Measurements from ENCODE around the gene CACNA1C.

Gene CACNA1C

DNA sequence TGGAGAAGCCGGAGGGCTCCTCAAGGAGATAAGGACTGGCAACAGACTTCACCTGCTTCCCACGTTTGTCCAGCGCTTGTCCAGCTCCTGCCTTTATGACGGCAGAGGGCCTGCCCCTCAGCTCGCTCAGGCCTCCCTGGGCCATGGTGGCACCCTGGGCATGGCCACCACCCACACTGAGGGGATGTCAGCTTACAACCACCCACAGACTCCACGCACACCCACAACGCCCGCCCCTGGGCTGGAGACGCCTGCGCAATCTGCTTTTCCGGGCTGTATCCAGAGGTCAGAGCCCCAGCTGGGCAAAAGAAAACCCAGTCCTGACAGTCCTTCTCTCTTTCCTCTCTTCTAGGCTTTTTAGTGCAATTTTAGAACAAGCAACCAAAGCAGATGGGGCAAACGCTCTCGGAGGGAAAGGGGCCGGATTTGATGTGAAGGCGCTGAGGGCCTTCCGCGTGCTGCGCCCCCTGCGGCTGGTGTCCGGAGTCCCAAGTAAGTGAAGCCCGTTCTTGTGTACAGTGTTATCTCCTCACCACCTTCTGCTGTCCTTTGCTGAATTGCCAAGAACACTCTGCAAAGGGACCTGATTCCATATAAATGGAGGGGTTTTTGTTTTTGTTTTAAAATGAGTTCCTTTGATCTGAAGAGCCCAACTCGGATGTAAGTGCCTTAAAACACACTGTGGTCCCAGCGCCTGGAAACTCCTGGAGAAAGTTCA is 404.6 kb downstream of the CACNA1C start:
- H3K27ac ChIP-seq, result no peak overlapping the region
- ChIA-PET CTCF (no interaction called here), POLR2A (ENCODE audit: low non-redundant PET) (no interaction called here)
- no peak for DNase-seq (ENCODE audit: low spot score)
- TF ChIP-seq, protein P1, sequence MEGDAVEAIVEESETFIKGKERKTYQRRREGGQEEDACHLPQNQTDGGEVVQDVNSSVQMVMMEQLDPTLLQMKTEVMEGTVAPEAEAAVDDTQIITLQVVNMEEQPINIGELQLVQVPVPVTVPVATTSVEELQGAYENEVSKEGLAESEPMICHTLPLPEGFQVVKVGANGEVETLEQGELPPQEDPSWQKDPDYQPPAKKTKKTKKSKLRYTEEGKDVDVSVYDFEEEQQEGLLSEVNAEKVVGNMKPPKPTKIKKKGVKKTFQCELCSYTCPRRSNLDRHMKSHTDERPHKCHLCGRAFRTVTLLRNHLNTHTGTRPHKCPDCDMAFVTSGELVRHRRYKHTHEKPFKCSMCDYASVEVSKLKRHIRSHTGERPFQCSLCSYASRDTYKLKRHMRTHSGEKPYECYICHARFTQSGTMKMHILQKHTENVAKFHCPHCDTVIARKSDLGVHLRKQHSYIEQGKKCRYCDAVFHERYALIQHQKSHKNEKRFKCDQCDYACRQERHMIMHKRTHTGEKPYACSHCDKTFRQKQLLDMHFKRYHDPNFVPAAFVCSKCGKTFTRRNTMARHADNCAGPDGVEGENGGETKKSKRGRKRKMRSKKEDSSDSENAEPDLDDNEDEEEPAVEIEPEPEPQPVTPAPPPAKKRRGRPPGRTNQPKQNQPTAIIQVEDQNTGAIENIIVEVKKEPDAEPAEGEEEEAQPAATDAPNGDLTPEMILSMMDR (conservative IDR thresholded peaks at IDR 0.05; ENCODE audit: low read depth), result no peak

DNA sequence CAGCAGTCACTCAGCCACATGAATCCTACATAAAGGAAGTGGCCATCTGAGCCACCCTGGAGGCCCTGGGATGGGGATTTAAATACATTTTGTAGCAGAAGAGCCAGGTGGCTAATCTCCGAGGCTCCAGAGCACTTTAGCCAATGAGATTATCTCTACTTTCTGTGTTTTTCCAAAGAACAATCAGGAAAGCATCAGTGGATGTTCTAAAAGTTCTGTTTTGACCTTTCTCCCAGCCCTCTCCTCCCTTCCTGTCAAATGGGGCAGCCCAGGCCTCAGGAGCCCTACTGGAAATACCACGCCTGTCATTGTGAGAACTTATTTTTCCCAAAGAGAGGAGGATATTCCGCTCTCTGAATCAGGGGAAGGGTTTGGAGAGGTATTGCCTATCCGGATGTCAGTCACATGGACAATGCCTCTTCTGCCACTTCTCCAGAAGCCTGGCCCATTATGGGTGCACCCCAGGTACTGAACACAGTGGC is 405.2 kb downstream of the CACNA1C start:
- no peak overlapping the region for H3K27ac ChIP-seq
- no peak for DNase-seq (ENCODE audit: low spot score)
- TF ChIP-seq, protein P1 (conservative IDR thresholded peaks at IDR 0.05; ENCODE audit: low read depth), result no peak
- CTCF ChIA-PET, result no interaction called here
- POLR2A ChIA-PET (ENCODE audit: low non-redundant PET), result no interaction called here

GRCh38 chr12:2460051-2460670 is 407.4 kb downstream of the CACNA1C start:
- no peak overlapping the region for H3K27ac ChIP-seq
- ChIA-PET CTCF (interaction anchor here (0.7 to 1.6 kb wide), 2 partner anchors 123 to 295 kb away, joined by 3 to 4 read pairs; no protein-coding TSS in a partner anchor), POLR2A (ENCODE audit: low non-redundant PET) (no interaction called here)
- DNase-seq (ENCODE audit: low spot score), result no peak
- TF ChIP-seq, protein P1 (conservative IDR thresholded peaks at IDR 0.05; ENCODE audit: low read depth), result no peak

GRCh38 chr12:2461046-2461445 is 408.3 kb downstream of the CACNA1C start:
- no peak overlapping the region for H3K27ac ChIP-seq
- CTCF ChIA-PET, result interaction anchor here (0.7 to 1.6 kb wide), 2 partner anchors 17 to 122 kb away, joined by 3 to 4 read pairs; no protein-coding TSS in a partner anchor
- TF ChIP-seq, protein P1 (conservative IDR thresholded peaks at IDR 0.05; ENCODE audit: low read depth), result no peak

GRCh38 chr12:2461645-2462044 is 408.9 kb downstream of the CACNA1C start:
- CTCF ChIA-PET, result interaction anchor here (0.7 to 1.6 kb wide), 2 partner anchors 18 to 121 kb away, joined by 3 to 4 read pairs; no protein-coding TSS in a partner anchor
- H3K27ac ChIP-seq, result no peak overlapping the region
- POLR2A ChIA-PET (ENCODE audit: low non-redundant PET), result no interaction called here
- TF ChIP-seq, protein P1 (conservative IDR thresholded peaks at IDR 0.05; ENCODE audit: low read depth), result no peak
- DNase-seq (ENCODE audit: low spot score), result no peak

More at GRCh38 chr12:2461046-2461445, 408.3 kb downstream of the CACNA1C start:
- POLR2A ChIA-PET (ENCODE audit: low non-redundant PET), result no interaction called here
- DNase-seq (ENCODE audit: low spot score), result no peak

DNA sequence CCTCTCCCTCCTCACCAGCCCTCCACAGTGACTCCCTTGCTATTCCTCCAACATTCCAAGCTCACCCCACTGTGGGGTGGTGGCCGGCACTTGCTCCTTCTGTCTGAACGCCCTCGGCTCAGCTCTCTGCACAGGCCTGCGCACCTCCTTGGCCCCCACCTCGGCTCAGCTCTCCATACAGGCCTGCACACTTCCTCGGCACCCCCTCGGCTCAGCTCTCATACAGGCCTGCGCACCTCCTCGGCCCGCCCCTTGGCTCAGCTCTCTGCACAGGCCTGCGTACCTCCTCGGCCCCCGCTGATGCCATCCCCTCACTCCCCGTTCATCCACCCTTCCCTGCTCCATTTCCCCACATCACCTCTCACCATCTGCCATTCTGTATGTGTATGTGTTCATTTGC is 409.3 kb downstream of the CACNA1C start:
- ChIA-PET POLR2A (ENCODE audit: low non-redundant PET) (no interaction called here), CTCF (interaction anchor here (0.7 kb wide), 1 partner anchor 849 kb away, joined by 3 read pairs; no protein-coding TSS in a partner anchor)

More for the DNA sequence above, 409.3 kb downstream of the CACNA1C start:
- no peak overlapping the region for H3K27ac ChIP-seq
- DNase-seq (ENCODE audit: low spot score), result no peak
- TF ChIP-seq, protein P1 (conservative IDR thresholded peaks at IDR 0.05; ENCODE audit: low read depth), result no peak

Data from RWPE1 (cell line).